GM04504 (cell line): ENCODE measurements around the gene MSI2.

Experiments
- DNase-seq: peaks from one replicate; pipeline ENCODE4 v3.0.0-alpha.2; 2012; ENCODE audit warnings: low read depth

MSI2 gene

DNA sequence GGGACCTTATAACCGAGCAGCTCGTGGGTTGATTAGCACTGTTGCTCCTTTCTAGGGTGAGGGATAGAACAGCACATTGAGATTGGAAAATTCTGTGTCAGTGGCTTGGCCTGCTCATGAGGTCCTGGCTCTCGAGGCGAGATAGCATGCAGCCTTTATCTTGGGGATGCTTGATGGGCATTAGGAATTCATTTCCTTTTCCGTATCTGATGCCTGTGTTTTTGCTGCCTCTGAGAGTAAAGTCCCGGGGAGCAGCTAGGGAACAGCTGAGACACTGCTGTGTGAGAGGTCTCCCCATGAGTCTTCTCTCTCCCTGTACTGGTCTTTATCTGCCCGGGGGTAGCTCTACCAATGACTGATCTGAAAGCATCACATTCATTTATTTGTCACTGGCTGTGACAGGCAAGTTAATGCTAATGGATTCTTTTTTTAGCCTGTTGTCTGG lies 14.5 kb downstream of the MSI2 start:
- DNase-seq, result no peak

DNA sequence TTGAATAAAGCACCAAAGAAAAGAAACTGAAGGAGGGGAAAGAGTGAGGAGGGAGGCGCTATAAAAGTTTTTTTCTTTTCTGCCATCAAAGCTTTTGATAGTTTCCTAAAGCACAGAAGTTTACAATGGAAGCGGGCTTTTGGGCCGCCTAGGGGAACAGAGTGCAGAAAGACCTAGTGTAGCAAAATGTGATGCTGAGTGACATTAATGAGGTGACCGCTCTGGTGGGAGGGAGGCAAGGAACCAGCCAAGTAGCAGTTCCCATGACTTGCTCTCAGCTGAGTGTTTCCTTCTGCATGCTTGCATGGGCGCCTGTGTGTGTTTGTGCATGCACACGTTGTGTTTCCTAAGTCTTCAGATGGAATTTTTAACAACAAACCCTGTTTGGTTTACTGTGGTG lies 15.5 kb downstream of the MSI2 start:
- DNase-seq, result no peak

DNA sequence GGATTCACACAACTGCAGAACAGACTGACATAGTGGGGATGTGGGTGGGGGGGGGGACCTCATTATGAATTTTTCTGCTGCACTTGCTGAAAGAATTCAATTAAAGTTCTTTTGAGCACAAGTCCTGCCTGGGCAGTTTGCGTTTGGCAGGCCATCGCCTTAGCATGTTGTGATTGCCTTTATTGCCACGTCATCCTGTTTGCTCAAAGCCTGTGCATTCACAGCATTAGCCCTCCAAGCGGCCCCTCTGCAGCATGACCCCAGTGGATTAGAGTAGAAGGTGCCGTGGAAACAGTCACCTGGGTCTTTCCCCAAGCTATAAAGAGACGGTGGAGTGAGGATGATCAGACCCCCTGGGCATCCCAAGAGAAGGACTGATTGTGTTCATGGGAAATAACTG lies 17.2 kb downstream of the MSI2 start:
- no peak for DNase-seq

DNA sequence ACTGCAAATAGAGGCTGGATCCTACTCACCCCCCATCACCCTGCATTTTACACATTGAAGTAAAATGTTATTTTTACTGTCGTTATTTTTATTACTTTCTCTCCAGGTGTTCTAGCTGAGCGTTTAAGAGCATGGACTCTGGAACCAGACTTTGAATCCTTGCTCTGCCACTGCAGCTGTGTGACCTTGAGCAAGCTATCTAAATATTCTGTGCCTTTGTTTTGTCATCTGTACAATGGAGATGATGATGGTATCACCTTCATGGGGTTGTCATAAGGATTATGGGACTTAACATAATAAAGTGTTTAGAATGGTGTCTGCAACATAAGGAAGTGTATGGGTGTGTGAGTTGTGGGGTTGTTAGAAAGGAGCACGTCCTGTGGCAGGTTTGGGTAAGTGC lies 17.8 kb downstream of the MSI2 start:
- DNase-seq, result no peak

DNA sequence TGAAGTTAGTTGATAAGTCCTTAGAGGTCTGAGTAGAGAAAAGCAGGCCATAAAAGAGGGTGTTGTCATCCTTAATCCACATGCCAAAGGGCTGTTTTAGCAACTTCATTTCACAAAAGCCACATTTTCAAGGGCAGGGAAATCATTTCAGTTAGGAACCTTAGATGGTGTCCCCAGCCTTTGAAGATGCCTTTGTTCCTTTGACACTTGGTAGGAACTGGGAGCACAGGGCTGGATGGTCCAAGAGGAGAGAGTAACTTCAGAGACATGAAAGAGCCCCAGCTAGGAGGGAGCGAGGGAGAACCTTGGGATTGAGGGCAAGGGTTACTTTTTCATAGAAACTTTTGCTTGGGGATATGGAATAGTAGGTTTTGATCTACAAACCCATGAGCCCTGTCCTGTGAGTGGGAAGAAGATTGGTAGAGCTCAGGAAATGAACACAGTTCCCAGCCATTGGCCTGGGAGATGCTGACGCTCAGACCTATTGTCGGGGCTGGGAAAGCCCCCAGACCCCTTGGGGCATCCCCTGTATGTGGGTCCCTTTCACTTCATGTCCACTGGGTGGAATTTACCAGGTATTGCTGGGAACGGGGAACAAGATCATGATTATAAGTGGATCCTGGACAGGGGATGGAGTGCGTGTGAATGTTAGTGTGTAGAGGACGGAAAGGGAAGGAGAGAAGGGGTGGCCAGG lies 18.9 kb downstream of the MSI2 start:
- no peak for DNase-seq

DNA sequence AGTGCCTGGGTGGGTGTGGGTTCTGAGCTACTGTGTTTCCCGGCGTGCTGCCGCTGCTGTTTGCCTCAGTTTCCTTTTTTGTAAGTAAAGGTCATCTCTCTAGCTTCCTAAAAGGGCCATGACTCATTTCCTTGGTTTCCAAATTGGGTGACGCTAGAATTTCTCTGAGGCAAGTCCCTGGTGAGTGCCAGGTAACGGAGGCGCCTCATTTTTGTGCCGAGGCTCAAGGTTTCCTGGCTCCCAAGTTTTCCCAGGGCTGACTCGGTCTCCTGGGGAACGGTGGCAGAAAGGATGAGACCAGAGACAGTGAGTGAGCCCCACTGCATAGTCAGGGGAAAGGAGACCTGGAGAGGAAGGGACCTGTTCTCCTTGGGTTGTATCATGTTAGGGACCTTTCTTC lies 20.3 kb downstream of the MSI2 start:
- no peak for DNase-seq

DNA sequence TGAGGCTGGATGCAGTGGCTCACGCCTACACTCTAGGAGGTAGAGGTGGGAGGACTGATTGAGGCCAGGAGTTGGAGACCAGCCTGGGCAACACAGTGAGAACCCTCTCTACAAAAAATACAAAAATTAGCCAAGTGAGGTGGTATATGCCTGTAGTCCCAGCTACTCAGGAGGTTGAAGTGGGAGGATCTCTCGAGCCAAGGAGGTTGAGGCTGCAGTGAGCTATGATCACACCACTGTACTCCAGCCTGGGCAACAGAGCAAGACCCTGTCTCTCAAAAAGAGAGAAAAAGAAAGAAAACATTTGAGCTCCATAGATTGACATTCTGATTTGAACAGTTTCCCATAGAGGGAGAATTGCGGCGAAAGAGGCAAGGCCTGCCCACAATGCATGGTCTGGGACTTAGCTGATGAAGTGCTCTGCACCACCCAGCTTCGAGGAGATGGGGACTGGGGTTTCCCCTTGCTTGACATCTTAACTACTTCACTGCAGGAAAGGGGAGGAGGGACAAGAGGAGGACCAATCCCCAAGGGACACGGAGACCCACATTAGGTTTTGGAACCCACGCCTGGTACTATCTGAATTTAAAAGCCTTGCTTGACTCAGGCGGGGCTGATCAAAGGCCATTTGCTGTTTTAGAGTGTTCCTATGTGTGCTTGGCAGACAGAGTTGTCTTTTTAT lies 21.7 kb downstream of the MSI2 start:
- DNase-seq, result no peak

DNA sequence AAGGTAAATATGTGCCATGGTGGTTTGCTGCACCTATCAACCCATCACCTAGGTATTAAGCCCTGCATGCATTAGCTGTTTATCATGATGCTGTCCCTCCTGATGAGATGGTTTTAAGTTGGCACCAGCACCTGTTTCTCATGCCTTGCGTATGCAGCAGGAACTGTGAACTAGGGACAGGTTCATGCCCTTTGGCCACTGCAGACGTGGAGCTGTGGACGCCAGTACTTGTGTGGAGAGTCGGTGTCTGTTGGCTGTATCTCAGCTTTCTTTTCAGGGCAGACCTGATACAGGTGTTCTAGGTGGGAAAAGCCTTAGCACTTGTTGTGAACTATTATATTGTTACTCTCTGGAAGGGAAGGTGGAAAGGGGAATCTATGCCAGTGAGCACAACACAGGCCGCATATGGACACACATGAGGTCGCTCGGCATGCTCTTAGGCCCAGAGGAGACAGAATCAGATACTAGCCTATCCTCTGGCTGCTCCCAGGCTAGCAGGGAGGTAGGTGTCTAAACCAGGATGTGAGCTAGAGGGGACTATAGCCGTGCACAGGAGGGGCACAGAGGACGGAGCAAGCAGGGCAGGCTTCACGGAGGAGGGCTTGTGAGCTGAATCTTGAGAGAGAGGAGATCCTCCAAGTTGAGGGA lies 22.5 kb downstream of the MSI2 start:
- DNase-seq, result no peak

DNA sequence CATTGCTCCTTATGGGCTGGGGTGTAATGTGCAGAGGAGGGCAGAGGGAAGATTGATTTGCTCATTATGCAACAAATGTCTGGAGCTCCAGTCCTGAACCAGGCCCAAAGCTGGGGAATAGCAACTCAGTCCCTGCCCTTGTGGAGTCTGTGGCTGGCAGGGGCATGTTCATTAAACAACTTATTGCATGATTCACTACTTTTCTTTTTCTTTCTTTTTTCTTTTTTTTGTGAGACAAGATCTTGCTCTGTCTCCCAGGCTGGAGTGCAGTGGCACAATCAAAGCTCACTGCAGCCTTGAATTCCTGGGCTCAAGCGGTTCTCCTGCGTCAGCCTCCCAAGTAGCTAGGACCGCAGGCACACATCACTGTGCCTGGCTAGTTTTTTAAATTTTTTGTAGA lies 23.1 kb downstream of the MSI2 start:
- no peak for DNase-seq

DNA sequence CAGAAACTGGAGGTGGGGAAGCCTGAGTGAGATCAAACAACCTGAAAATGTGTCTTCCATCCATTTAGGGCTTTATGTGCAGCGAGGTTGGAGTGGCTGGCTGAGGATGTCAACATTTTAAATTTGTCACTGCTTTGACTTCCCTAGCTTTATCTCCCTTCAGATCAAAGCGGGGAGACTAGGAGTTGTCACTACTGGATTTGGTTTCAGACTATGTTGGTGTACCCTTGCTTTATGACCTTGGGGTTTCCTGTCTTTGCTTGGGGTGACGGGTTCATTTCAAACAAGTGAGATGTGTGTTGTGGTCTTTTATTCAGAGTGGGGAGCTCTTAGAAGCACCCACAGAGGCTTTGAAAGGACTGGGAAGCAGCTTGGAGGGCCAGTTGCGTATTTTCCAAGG lies 25.6 kb downstream of the MSI2 start:
- no peak for DNase-seq

DNA sequence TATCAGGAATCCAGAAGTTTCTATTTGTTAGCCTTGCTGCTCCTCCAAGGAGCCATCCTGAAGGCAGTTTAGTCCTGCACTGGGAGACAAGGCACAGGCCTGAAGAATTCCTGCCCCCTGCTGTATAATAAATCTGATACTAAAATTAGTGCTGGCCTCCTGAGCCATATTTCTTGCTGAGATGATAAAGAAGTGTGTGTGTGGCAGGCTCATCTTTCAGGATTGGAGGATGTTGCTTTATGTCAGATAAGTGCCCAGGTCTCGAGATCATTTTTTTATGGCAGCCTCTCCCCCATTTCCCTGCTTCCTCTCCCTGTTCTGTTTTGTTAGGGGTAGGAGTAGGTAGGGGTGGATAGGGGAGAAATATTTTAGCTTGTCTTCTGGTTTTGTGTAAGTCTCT lies 26.0 kb downstream of the MSI2 start:
- DNase-seq, result no peak

DNA sequence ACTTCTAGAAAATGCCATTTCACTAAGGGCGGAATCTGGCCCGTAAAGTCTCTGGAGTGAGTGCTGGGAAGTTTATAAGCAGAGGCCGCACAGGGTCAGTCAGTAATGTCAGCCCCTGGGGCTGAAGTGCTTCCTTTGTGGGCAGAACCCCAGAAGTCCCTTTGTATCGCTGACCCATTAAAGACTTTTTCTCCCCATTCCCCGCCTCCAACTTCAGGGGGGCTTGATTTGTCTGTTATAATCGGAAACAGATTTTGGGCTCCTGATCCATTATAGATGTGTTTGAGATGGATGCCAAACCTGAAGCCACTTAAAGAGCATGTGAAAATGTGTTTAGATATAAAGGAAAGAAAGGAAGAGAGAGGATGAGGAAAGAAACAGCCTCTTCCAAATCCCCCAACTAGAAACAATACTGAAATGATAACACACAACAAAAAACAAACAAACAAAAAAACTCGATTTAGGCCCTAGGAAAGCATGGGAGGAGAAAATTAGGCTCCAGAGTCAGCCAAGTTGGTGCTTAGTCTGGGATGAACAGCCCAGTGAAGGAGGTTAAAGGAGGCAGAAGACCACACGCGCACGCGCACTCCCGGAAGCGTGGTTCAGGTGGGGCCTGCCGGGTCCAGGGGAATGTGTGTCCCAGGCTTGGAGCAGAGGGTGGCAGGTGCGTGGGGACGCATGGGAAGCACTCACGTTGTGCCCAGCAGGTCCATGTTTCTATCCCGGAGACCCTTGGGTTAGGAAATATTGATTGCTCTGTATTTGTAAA lies 27.1 kb downstream of the MSI2 start:
- no peak for DNase-seq

DNA sequence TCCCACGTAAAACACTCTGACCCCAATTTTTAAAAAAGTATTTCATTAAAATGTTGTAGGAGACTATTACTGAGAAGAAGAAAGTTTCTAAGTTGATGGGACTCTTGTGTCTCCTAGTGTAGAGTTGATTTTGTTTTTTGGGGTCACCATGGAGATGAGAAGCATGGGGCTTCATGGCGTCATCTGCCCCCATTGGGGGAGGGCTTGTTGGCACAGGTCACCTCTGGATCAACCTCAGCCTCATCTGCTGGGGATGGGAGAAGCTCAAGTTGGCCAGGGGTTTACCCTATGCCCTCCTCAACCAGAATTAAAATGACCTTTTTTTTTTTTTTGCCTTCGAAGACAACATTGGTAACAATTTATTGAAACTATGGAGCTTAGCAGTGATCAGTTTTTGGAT lies 28.3 kb downstream of the MSI2 start:
- DNase-seq, result no peak

DNA sequence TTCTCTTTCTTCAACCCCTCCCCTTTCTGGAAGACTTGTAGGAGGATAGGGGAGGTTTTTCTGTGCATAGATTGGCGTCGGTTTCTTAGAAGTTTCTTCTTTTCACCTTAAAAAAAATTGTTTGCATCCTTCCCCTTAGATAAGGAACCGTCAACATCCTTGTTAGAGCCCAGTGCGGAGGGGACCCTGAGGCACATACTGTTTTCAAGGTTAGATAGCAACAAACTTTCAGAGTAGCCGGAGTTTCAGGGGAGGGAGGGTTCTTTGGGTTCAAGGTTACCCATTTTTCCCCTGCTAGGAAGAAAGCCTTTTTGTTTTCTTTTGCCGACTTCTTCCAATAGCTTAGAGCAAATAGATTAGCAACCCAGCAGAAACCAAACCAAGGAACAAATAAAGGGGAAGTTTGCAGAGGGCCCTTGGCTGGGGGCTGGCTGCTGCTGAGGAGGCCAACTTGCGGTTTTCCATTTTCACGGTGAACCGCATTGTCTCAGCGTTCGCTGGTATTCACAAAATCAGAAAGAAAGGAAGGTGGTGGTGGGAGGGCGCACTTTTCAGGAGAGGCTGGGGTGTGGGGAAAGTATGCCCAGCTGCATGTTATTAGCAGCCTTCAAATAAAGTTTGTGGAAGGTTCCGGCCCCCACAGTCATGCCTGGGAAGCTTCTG lies 28.8 kb downstream of the MSI2 start:
- no peak for DNase-seq

DNA sequence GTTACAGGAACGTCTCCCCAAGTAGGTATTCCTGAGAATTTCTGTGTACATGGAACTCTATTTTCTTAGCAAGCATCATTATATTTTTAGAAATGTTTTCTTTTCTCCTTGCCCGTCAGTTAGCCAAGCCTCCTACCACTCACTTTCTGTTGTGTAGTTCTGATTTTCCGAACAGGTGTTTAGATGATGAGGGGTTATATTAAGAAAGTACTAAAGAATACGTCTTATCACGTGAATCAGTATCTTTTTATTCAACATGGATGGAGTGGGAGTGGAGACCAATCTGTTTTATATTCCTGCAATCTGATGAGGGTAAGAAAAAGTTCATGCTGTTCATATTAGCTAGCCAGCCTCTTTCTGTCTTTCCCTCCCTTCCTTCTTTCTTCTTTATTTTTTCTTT lies 29.4 kb downstream of the MSI2 start:
- no peak for DNase-seq

DNA sequence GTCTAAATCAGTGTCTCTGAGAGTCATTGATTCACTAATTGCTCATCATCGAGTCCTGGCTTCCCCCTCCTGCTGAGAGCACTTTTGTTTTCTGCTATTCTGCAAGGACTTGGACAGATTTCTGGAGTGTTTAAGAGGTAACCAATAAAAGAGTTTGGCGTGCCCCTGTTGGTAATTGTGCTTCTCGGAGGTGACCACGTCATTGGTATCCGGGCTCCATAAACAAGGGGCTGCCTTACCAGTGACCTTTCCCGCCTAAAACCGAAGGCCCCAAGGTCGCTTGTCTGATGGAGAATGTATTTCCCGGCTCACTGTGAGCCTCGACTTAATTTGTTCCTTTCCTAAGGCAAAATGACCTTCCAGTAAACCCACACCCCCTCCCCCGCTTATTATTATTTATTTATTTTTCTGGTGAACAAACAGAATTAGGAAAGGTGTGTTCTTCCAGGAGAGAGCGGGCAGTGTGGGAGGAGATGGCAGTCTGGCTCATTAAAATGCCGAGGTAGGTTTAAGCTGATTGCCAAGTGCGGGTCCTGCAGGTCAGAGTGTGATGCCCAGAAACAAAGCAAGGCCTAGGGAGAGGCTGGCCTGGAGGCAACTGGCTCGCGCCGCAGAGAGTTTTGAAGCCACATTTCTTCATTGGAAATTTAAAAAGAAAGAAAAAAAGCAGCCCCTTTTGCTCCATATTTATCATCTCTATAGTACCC lies 30.2 kb downstream of the MSI2 start:
- DNase-seq, result no peak

DNA sequence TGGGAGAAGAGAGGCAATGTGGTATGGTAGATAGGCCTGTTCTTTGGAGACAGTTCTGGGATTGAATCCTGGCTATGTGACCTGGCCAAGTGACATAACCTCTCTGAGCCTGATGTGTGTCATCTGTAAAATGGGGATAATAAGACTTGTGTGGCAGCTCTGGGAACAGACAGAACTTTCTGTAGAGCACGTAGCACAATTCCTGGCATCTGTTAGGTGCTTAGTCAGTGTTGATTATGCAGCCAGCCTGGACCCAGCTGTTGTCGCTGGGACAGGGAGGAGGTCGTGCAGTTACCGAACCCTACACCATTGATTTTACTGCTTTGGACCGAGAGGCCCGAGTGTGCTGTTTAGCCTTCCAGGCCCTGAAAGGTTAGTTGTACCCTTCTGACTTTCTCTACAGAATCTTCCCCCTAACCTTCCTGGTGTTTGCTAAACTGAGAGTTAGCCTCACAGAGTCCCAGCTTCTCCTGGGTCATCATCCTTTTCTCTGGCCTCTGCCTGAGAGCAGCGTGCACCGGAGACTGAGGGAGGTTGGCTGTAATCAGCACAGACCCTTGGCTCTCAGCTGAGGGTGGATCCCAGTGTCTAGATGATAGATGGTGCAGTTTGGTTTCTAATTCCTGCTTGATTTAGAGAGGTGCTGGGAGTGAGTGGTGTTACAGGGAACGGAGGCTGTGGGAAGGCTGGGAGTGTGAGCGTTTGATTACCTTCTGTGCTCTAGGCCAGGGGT lies 31.9 kb downstream of the MSI2 start:
- DNase-seq, result no peak

DNA sequence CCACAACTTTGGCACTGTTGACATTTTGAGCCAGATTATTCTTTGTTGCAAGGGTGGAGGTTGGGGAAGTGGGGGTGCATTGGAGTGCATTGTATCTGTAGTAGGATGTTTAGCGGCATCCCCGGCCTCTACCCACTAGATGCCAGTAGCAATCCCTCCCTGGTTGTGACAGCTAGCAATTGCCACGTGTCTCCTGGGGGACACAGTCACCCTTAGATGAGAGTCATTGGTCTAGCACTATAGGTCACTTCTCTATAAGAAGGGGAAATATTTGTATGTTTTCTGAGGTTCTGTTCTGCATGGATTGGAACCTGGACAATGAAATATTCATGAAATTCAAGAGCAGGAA lies 32.4 kb downstream of the MSI2 start:
- DNase-seq, result no peak

DNA sequence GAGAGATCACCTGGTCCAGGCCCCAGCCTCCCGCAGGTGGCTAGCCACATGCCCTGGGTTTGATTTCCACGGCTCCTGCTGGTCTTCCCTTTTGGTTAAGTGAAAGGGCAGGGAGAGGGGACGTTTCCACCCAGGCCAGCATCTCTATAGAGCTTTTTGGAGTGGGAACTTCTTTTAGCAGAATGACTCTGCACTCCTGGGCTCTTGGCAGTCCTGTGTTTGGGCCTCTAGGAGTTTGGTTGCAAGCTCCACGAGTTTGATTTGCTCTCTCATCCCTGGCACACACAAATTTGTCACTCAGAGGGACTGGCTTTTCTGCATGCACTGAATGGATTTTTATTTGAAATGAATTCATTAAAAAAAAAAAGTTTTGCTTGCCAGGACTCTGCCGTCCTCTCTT lies 32.8 kb downstream of the MSI2 start:
- no peak for DNase-seq

DNA sequence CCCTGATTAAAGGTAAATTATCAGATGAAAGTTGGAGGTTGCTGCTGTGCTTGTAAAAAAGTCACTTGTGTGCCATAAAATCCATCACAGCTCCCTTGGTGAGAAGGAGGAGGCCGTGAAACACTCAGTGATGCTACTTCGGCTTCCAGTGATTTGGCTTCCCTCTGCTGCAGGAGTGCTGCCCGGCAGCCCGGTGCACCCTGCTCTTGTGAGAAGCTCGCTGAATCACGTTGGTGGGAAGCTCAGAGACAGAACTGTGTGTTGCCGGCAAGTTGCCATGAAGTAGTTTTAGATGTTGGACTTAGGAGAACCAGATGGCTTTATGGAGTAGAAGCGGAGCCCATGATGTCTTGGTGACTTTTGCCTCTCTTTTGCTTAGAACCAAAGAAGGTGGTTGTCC lies 33.3 kb downstream of the MSI2 start:
- no peak for DNase-seq

DNA sequence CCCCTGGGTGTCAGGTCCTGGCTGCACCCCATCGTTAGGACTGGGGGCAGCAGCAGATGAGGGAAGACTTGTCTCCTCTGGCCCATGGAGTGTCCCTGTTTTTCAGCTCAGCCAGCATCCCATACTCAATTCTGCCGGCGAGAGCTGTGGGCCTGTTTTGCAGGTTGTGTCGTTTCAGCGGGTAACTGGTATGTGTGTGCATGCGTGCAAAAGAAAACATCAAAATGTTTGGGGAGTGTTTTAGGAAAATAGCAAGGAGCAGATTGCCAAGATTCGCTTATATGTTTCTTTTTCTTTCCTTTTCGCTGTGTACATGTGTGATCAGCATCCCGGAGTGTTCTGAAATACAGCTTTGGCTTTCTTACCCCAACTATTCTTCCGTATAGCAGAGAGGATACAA lies 34.7 kb downstream of the MSI2 start:
- DNase-seq, result no peak
